Ishikawa (cell line): ENCODE data around the gene CFL1.

Experiments
- EP300 ChIP-seq: IDR thresholded peaks from 2 replicates; pipeline ENCODE4 v1.6.1; 2012; ENCODE audit warnings: borderline replicate concordance
- RAD21 ChIP-seq: IDR thresholded peaks from 2 replicates; pipeline ENCODE4 v1.6.1; 2012; ENCODE audit warnings: low read depth
- TCF12 ChIP-seq: IDR thresholded peaks from 2 replicates; pipeline ENCODE4 v1.6.1; 2012; ENCODE audit warnings: low read depth
- TF ChIP-seq, protein P1 (sequence below): IDR thresholded peaks from 2 replicates; pipeline ENCODE4 v1.6.1; 2012

GRCh38 chr11:65865550-65866172 is 7.7 kb upstream of the CFL1 start:
- TF ChIP-seq, protein P1, sequence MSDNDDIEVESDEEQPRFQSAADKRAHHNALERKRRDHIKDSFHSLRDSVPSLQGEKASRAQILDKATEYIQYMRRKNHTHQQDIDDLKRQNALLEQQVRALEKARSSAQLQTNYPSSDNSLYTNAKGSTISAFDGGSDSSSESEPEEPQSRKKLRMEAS: no peak
- TF ChIP-seq RAD21: no peak
- no peak for TF ChIP-seq EP300
- TF ChIP-seq TCF12: no peak
